ENCODE data around the gene C1QL3. TPM values are rescaled to one million over a fixed set of nuclear protein-coding genes. Genes with fewer than 3 reads are reported as not detected.
A peak's percentile ranks its signal among the peaks of the same experiment; 100 is the strongest.

C1QL3 gene
- total RNA-seq (2012; rRNA removed) (not detected in 2 replicates), polyA plus RNA-seq (2012; rRNA removed) (not detected in 2 replicates), Bru-seq, nascent RNA (not detected), BruChase-seq, experiment 1, labeled RNA remaining after a 6-hour chase (not detected), BruChase-seq, experiment 2, labeled RNA remaining after a 2-hour chase (percentile 1 among the genes with signal in this experiment)
- polyA plus RNA-seq (2012; cell fraction: cytosol; rRNA removed): not detected in 2 replicates
- not detected in 2 replicates for polyA plus RNA-seq (2012; cell fraction: nucleus; rRNA removed; ENCODE audit: low replicate concordance)
- long read RNA-seq: 0 reads

GRCh38 chr10:16521311-16522016, at the start of gene C1QL3:
Gene C1QL3, minus strand, starts transcription at chr10:16521879. Its CDS starts 814 bp downstream, at chr10:16521065.
- Histone ChIP-seq H3K4ac (ENCODE audit: low read depth, low read length) (no peak within 1 kb of the TSS), H3K36me3 (ENCODE audit: control insufficient read depth, insufficient read depth, low read length) (no peaks in the 10 kb centered on the region), H3K79me1 (ENCODE audit: low read depth in 1 of 2, low read length in 2 of 2) (no peaks in the 10 kb centered on the region), H4K91ac (ENCODE audit: insufficient read depth, low read depth, low read length) (no peak within 1 kb of the TSS), H4K20me1 (ENCODE audit: insufficient read depth, low read length) (no peaks in the 10 kb centered on the region), H4K8ac (ENCODE audit: low read depth in 2 of 2, low read length in 2 of 2) (no peak within 1 kb of the TSS), H3K9me3 (ENCODE audit: control insufficient read depth, insufficient read depth, low read length) (no peaks in the 10 kb centered on the region), H2AFZ (replicated peaks; ENCODE audit: low read length, poor library complexity) (peak within 1 kb of the TSS; percentile 75), H2BK5ac (ENCODE audit: low read depth, low read length, poor library complexity, severe bottlenecking) (no peak within 1 kb of the TSS), H3K27ac (ENCODE audit: insufficient read depth, low read length) (no peak within 1 kb of the TSS), H2BK15ac (ENCODE audit: low read depth, low read length) (no peak within 1 kb of the TSS), H3K23ac (ENCODE audit: low read depth, low read length) (no peak within 1 kb of the TSS), H3K4me3 (ENCODE audit: insufficient read depth, low read depth, low read length) (peak within 1 kb of the TSS; percentile 39), H3K14ac (replicated peaks; ENCODE audit: low read depth, low read length) (no peak within 1 kb of the TSS), H3K4me1 (ENCODE audit: control insufficient read depth, insufficient read depth, low read length) (no peaks in the 10 kb centered on the region), H3K18ac (ENCODE audit: low read depth, low read length) (no peak within 1 kb of the TSS), H2AK5ac (ENCODE audit: low read depth, low read length) (no peak within 1 kb of the TSS), H3K4me2 (ENCODE audit: low read depth, low read length) (peak within 1 kb of the TSS; percentile 65), H3K56ac (ENCODE audit: extremely low read depth, insufficient read depth, low read length) (no peak within 1 kb of the TSS), H2AK9ac (replicated peaks; ENCODE audit: low read depth, low read length, poor library complexity) (no peak within 1 kb of the TSS), H2BK20ac (ENCODE audit: low read depth, low read length) (no peak within 1 kb of the TSS), H3K27me3 (ENCODE audit: control insufficient read depth, insufficient read depth, low read length) (peaks cover 50% of the 10 kb centered on the region), H2BK120ac (ENCODE audit: low read depth, low read length) (no peak within 1 kb of the TSS), H3K9ac (ENCODE audit: low read depth, low read length) (no peak within 1 kb of the TSS), H4K5ac (ENCODE audit: low read depth, low read length) (no peak within 1 kb of the TSS), H3K9me1 (ENCODE audit: insufficient read depth, low read length) (no peaks in the 10 kb centered on the region)
- peak; percentile 59 for ATAC-seq (ENCODE audit: low read depth)
- no TSS peak for BruUV-seq (replicated peaks)
- ChIA-PET CTCF (interaction anchor here (0.6 kb wide), 2 partner anchors 44 to 82 kb away, joined by 3 to 6 read pairs; no protein-coding TSS in a partner anchor), POLR2A (ENCODE audit: unreplicated experiment) (no interaction called here)
- peak; percentile 21 for DNase-seq
- 1% methylated on average over 30 of the region's 68 CpGs; no CpG with 5 or more reads in 1 of the 2 experiments for WGBS, 2 experiments (ENCODE audit: extremely low coverage in 2 of 2, insufficient read length in 1 of 2)
- in situ Hi-C loops (cut with MboI; ENCODE audit: low sequenced_read_pairs) (no loop called here), intact Hi-C loops (cut with micrococcal nuclease) (no loop called here), dilution Hi-C loops (cut with HindIII; ENCODE audit: low sequenced_read_pairs, unreplicated experiment) (no loop called here)
- TF ChIP-seq BHLHE40 (IDR thresholded peaks at IDR 0.05; ENCODE audit: low read depth, low read length) (no peak), CEBPB (IDR thresholded peaks at IDR 0.05; ENCODE audit: low read depth, low read length) (no peak), RFX5 (IDR thresholded peaks at IDR 0.05; ENCODE audit: low read depth, low read length) (no peak), MAZ (IDR thresholded peaks at IDR 0.05; ENCODE audit: borderline replicate concordance, low read depth, low read length) (no peak), RAD21 (IDR thresholded peaks at IDR 0.05; ENCODE audit: low read length) (no peak), CTCF (conservative IDR thresholded peaks at IDR 0.05; ENCODE audit: low read depth, low read length) (no peak), POLR2A (IDR thresholded peaks at IDR 0.05; ENCODE audit: low read depth, low read length) (no peak), FOS (IDR thresholded peaks at IDR 0.05; ENCODE audit: low read depth, low read length) (no peak), ELK1 (IDR thresholded peaks at IDR 0.05; ENCODE audit: borderline replicate concordance, low read depth, low read length) (no peak), MXI1 (IDR thresholded peaks at IDR 0.05; ENCODE audit: borderline replicate concordance, low read depth, low read length) (no peak), CHD1 (IDR thresholded peaks at IDR 0.05; ENCODE audit: low read depth, low read length) (no peak), RCOR1 (IDR thresholded peaks at IDR 0.05; ENCODE audit: insufficient replicate concordance, low read length) (no peak), SMC3 (IDR thresholded peaks at IDR 0.05; ENCODE audit: low read depth, low read length) (no peak)
- TF ChIP-seq, protein P1, sequence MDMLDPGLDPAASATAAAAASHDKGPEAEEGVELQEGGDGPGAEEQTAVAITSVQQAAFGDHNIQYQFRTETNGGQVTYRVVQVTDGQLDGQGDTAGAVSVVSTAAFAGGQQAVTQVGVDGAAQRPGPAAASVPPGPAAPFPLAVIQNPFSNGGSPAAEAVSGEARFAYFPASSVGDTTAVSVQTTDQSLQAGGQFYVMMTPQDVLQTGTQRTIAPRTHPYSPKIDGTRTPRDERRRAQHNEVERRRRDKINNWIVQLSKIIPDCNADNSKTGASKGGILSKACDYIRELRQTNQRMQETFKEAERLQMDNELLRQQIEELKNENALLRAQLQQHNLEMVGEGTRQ (IDR thresholded peaks at IDR 0.05; ENCODE audit: low read depth, low read length): no peak
